NCI-H748 (cell line): Measurements from ENCODE around the gene MYO7B.

Experiments used
- DNase-seq: peaks from one replicate; lab custom pipeline; 2025; ENCODE audit not compliant: unreplicated experiment; lab: John Stamatoyannopoulos, UW

MYO7B gene

GRCh38 chr2:127624320-127624755 lies 88.9 kb downstream of the MYO7B start:
- no peak for DNase-seq

- no peak for DNase-seq
These were observed 89.5 kb downstream of the MYO7B start for GRCh38 chr2:127624756-127625571.

- DNase-seq = no peak
These were observed 90.1 kb downstream of the MYO7B start for GRCh38 chr2:127625572-127625951.

- no peak for DNase-seq
These were observed 90.7 kb downstream of the MYO7B start for GRCh38 chr2:127626175-127626574.

- no peak for DNase-seq
These were observed 91.6 kb downstream of the MYO7B start for GRCh38 chr2:127626917-127627739.

- DNase-seq = no peak
These were observed 92.5 kb downstream of the MYO7B start for GRCh38 chr2:127627740-127628571.

- DNase-seq = no peak
These were observed 93.5 kb downstream of the MYO7B start for GRCh38 chr2:127628767-127629614.

- DNase-seq = no peak
These were observed 94.2 kb downstream of the MYO7B start for GRCh38 chr2:127629637-127630036.

GRCh38 chr2:127630096-127630863 lies 94.8 kb downstream of the MYO7B start:
- DNase-seq = no peak

GRCh38 chr2:127630864-127631540 lies 95.5 kb downstream of the MYO7B start:
- DNase-seq = no peak

- DNase-seq = no peak
These were observed 96.1 kb downstream of the MYO7B start for GRCh38 chr2:127631541-127631996.

GRCh38 chr2:127631997-127632581 lies 96.6 kb downstream of the MYO7B start:
- DNase-seq = no peak

GRCh38 chr2:127632592-127633489 lies 97.4 kb downstream of the MYO7B start:
- DNase-seq = no peak

GRCh38 chr2:127633556-127634065 lies 98.1 kb downstream of the MYO7B start:
- DNase-seq = no peak

- no peak for DNase-seq
These were observed 98.7 kb downstream of the MYO7B start for GRCh38 chr2:127634066-127634617.

- no peak for DNase-seq
These were observed 99.3 kb downstream of the MYO7B start for GRCh38 chr2:127634626-127635379.
